Neutrophil (primary cell): ENCODE measurements around the gene ITPA.

Source experiments
- H3K27ac ChIP-seq: fragments of 200-600 bp; sonication (generic); 2 replicates; pipeline ENCODE4 v1.5.1; 2016; ENCODE audit warnings: mild to moderate bottlenecking, moderate library complexity
- H3K27me3 ChIP-seq: fragments of 200-600 bp; sonication (generic); 2 replicates; pipeline ENCODE4 v1.6.0; 2016; ENCODE audit warnings: mild to moderate bottlenecking
- H3K36me3 ChIP-seq: fragments of 200-600 bp; sonication (generic); 2 replicates; pipeline ENCODE4 v1.5.1; 2017
- H3K4me1 ChIP-seq, 2 experiments: fragments of 200-600 bp in 1 of 2; sonication (generic) in 1 of 2; 1 replicate in 1 of 2; 2 replicates in 1 of 2; pipeline versions ENCODE4 v1.5.1 to v1.6.1; 2013 to 2016; ENCODE audit warnings: low read depth in 1 of 2, low read length in 1 of 2, mild to moderate bottlenecking in 1 of 2, moderate library complexity in 1 of 2; ENCODE audit not compliant: control insufficient read depth in 1 of 2, insufficient read depth in 1 of 2
- H3K4me3 ChIP-seq, 2 experiments: fragments of 200-600 bp in 1 of 2; sonication (generic) in 1 of 2; 1 replicate in 1 of 2; 2 replicates in 1 of 2; pipeline ENCODE4 v1.5.1; 2013 to 2016; ENCODE audit warnings: low read depth in 1 of 2, low read length in 1 of 2, mild to moderate bottlenecking in 1 of 2, moderate library complexity in 1 of 2
- H3K9me3 ChIP-seq: fragments of 200-600 bp; sonication (generic); 2 replicates; pipeline ENCODE4 v1.5.1; 2016
- TF ChIP-seq, protein P1 (sequence below): fragments of 200-600 bp; sonication (generic); IDR thresholded peaks from 2 replicates; pipeline ENCODE4 v1.5.1; 2016; ENCODE audit warnings: antibody characterized with exemption

The ITPA gene

DNA sequence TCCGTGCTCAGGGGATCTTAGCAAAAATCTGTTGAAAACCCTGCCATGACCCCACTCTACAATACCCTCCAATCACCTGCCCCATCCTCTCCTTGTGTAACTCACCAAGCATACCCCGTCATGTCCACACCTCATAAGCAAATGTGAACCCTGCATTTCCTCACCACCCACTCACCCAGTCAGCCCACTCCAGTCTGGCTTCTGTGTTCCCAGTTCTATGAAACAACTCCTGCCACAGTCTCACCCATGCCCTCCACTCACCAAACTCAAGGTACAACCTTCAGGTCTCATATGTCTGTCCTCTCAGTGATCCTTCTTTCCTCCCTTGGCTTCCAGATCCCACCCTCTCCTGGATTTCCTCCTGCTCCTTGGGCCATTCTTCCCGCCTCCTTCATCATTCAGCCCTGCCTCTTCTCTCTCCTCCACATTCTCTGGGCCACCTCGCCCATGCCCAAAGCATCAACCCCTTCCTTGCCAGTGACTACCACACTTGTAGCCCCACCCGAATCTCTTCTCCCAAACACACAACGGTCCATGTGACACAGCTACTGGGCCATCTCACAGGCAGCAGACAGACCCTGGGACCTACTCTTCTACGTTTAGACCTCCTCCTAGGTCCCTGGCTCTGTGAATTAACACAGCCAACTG, 13.6 kb upstream of the ITPA start:
- no peak overlapping the region for H3K4me3 ChIP-seq
- H3K36me3 ChIP-seq = peaks cover 83% of the 10 kb centered on the region
- H3K9me3 ChIP-seq = no peaks in the 10 kb centered on the region
- no peak overlapping the region for H3K27ac ChIP-seq
- no peaks in the 10 kb centered on the region for H3K4me1 ChIP-seq
- no peaks in the 10 kb centered on the region for H3K27me3 ChIP-seq
- TF ChIP-seq, protein P1, sequence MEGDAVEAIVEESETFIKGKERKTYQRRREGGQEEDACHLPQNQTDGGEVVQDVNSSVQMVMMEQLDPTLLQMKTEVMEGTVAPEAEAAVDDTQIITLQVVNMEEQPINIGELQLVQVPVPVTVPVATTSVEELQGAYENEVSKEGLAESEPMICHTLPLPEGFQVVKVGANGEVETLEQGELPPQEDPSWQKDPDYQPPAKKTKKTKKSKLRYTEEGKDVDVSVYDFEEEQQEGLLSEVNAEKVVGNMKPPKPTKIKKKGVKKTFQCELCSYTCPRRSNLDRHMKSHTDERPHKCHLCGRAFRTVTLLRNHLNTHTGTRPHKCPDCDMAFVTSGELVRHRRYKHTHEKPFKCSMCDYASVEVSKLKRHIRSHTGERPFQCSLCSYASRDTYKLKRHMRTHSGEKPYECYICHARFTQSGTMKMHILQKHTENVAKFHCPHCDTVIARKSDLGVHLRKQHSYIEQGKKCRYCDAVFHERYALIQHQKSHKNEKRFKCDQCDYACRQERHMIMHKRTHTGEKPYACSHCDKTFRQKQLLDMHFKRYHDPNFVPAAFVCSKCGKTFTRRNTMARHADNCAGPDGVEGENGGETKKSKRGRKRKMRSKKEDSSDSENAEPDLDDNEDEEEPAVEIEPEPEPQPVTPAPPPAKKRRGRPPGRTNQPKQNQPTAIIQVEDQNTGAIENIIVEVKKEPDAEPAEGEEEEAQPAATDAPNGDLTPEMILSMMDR = no peak

DNA sequence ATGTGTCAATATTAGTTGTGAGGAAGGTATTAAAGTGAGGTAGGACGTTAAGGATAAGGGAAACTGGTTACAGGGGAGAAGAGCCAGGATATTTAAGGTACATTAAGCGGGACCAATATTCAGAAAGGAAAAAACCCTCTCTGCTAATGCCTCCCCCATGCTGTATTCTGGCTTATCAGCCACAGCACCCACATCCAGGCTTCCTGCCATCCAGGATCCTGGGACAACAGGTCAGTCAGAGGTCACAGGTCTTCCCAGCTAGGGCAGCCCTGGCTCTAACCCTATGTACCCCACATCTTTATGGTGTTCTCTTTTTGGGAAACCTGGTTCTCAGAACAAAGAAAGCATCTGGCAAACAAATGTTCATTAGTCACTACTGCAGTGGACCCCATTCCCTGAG, 10.1 kb upstream of the ITPA start:
- H3K36me3 ChIP-seq = peaks cover 55% of the 10 kb centered on the region
- no peaks in the 10 kb centered on the region for H3K27me3 ChIP-seq
- no peaks in the 10 kb centered on the region for H3K9me3 ChIP-seq
- H3K27ac ChIP-seq = no peak overlapping the region
- peaks cover 9 to 12% of the 10 kb centered on the region in 2 experiments for H3K4me1 ChIP-seq
- no peak overlapping the region for H3K4me3 ChIP-seq
- TF ChIP-seq, protein P1 = no peak

DNA sequence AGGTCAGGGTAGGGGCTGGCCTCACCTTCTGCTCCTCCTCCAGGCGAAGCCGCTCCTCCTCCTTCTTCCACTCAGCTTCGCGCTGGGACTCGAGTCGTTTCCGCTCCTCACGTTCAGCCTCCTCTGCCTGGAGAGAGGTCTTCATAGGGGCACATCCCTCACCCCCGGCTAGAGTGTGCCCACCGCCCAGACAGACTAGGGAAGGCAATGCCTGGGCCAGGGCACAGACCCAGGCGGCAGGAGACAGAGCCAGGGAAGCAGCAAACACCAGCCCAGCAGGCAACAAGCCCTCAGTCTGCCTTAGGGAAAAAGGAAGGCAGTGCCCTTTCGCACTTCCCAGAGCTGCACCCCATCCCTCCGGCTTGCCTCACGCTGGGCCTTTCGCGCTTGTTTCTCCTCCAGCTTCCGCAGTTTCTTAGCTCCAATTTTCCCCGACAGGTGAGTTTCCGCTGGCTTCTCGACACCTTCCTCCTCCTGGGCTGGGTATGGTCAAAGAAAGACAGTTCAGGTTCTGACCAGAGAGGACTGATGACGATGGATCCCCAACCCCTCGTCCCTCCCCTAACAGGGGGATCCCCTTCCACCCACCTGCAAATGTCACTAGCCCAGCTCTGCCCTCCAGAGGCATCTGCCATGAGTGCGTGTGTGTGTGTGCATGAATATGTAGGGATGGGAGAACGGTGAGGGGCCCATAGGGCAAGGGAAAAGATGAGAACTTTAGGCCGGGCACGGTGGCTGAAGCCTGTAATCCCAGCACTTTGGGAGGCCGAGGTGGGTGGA, 9.1 kb upstream of the ITPA start:
- H3K36me3 ChIP-seq = peaks cover 45% of the 10 kb centered on the region
- peaks cover 12 to 14% of the 10 kb centered on the region in 2 experiments for H3K4me1 ChIP-seq
- H3K27me3 ChIP-seq = no peaks in the 10 kb centered on the region
- no peak overlapping the region for H3K27ac ChIP-seq
- TF ChIP-seq, protein P1 = no peak
- no peak overlapping the region for H3K4me3 ChIP-seq
- no peaks in the 10 kb centered on the region for H3K9me3 ChIP-seq

DNA sequence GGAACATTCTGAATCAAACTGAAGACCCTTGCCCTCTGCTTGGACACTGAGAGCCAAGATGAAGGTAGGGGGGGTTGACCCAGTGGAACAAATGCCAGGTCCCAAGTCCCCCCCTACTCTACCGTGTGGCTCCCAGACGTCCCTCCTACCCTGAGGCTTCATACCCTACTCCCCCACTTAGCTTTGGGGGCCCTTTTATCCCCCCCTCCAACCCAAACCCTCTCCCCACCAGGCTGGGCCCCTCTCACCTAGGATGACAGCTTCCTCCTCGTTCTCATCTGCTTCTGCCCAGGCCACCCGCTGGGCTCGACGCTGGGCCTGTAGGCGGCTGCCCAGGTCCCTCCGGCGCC, 6.4 kb upstream of the ITPA start:
- Histone ChIP-seq H3K27ac (no peak overlapping the region), H3K27me3 (no peaks in the 10 kb centered on the region), H3K4me1 (peaks cover 12 to 14% of the 10 kb centered on the region in 2 experiments), H3K4me3 (no peak overlapping the region), H3K36me3 (peaks cover 26% of the 10 kb centered on the region), H3K9me3 (no peaks in the 10 kb centered on the region)
- TF ChIP-seq, protein P1 = no peak

DNA sequence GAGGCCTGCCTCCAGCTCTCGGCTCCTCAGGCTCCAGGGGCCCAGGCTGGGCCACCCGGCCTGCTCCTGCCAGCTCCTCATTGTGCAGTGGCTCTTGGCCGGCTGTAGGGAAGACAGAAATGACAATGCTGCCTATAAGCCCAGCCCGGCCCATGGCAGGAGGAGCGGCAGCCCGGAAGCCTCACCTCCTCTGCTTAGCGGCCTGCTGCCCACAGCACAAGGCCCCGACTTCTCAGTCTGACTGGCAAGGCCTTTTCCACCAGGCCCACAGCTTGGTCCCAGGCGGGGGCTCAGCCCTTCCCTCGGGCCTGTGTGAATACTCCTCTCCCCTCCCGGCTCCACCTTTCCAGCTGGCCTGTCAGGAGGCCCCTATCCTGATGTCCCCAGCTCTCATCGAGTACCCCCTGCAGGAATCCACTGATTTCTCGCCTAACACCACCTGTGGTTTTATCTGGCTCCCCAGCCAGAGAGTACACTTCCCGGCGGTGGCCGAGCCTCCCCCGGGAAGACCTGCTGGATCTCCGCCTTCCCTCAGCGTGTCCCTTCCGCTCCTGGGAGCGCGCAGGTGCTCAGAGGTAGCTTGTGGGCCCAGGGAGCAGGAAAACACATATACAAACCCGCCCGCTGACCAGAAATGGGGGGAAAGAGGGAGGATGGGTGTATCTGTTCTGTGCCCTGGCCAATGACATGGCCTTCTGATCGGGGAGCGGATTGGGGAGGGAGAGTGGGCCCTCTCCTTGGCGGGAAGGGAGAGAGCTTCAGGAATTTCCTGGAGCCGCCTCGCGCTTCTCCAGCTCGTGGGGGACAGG, 5.8 kb upstream of the ITPA start:
- Histone ChIP-seq H3K36me3 (peaks cover 26% of the 10 kb centered on the region), H3K4me3 (peak overlapping the region; percentile 78 to 93), H3K9me3 (no peaks in the 10 kb centered on the region), H3K27me3 (no peaks in the 10 kb centered on the region), H3K4me1 (peaks cover 12 to 14% of the 10 kb centered on the region in 2 experiments), H3K27ac (no peak overlapping the region)
- TF ChIP-seq, protein P1 = no peak
